ENCODE data around the gene OPRD1.
"Not testable (repeated sequence)": the region's sequence is repeated elsewhere in the genome, so short reads cannot be mapped to it uniquely, and the experiment has no call there.

The OPRD1 gene

DNA sequence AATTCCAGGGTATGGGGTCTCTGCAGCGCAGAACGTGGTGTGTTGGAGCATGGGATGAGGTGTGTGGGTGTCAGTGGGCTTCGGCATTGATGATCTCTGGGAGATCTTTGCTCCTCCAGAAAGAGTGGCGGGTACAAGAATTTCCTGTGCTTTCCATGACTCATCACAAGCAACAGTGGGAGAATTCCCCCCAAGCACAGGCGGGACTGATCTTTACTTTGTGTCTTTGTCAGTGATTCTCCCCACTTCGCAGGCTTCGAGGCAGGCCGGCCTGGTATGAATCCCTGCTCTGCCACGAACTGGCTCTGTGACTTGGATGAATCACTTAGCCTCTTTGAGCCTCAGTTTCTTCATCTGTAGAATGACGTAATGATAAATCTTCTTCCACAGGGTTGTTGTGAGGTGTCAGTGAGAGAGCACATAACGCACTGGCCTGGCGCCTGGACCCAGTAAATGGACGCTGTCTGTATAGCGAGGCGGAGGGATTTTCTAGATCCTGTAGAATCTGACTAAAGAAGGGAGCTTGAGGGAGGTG, 2.0 kb downstream of the OPRD1 start:
- Mint-ChIP-seq H3K4me3 (no peak overlapping the region), H3K27ac (no peak overlapping the region), H3K27me3 (ENCODE audit: low read depth, poor library complexity) (peaks cover 88% of the 10 kb centered on the region), H3K36me3 (ENCODE audit: low read depth) (no peaks in the 10 kb centered on the region), H3K4me1 (peaks cover 13% of the 10 kb centered on the region), H3K9me3 (peaks cover 16% of the 10 kb centered on the region)
- no peak for DNase-seq
- TF ChIP-seq, protein P1, sequence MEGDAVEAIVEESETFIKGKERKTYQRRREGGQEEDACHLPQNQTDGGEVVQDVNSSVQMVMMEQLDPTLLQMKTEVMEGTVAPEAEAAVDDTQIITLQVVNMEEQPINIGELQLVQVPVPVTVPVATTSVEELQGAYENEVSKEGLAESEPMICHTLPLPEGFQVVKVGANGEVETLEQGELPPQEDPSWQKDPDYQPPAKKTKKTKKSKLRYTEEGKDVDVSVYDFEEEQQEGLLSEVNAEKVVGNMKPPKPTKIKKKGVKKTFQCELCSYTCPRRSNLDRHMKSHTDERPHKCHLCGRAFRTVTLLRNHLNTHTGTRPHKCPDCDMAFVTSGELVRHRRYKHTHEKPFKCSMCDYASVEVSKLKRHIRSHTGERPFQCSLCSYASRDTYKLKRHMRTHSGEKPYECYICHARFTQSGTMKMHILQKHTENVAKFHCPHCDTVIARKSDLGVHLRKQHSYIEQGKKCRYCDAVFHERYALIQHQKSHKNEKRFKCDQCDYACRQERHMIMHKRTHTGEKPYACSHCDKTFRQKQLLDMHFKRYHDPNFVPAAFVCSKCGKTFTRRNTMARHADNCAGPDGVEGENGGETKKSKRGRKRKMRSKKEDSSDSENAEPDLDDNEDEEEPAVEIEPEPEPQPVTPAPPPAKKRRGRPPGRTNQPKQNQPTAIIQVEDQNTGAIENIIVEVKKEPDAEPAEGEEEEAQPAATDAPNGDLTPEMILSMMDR (IDR thresholded peaks at IDR 0.05), result no peak

DNA sequence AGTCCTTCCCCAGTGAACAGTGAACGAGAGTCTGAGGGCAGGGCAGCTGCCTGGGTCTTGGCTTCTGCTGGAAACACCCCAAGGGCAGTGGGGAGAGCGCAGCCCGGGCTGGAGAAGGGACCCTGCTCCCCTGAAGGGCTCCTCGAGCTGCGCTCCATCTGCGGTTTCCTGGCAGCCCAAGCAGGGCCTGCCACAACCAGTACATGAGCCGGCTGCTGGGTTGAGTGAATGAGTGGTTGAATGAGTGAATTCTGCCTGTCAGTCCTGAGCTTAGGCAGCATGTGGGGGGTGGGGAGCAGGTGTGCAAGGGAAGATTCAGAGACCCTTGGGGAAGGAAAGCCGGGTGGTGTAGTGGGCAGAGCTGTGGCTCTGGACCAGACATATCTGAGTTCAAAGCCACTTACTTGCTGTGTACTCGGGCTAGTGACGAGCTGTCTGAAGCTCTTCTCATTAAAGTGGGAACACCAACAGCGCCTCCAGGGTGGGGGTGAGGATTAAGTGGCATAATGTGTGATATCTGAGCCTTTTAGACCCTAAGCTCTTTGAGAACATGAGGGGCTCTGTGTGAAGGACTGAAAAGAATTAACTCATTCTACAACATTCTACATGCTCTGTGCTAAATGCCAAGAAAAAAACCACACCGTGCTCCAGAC, 3.7 kb downstream of the OPRD1 start:
- Mint-ChIP-seq H3K4me3 (no peak overlapping the region), H3K27me3 (ENCODE audit: low read depth, poor library complexity) (peaks cover 78% of the 10 kb centered on the region), H3K36me3 (ENCODE audit: low read depth) (no peaks in the 10 kb centered on the region), H3K4me1 (peaks cover 13% of the 10 kb centered on the region), H3K27ac (no peak overlapping the region), H3K9me3 (peaks cover 16% of the 10 kb centered on the region)
- TF ChIP-seq, protein P1 (IDR thresholded peaks at IDR 0.05), result no peak
- DNase-seq, result no peak

DNA sequence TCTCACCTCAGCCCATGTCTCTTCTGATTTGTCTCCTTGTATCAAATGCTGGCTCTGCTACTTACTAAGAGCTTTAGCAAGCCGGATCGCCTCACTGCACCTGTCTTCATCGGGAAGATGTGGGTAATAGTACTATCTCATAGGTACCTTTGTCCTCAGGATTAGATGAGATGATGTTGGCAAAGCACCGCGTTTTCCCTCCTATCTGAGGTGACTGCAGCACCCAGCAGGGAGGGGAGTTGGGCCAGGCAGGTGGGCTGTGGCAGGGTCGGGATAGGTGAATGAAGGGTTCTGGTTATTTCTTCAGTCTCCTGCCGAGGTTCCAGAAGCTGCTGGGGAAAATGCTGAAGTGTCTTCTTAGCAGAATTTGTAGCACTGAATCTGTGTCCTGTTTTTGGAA, 5.2 kb downstream of the OPRD1 start:
- Mint-ChIP-seq H3K27me3 (ENCODE audit: low read depth, poor library complexity) (peaks cover 74% of the 10 kb centered on the region), H3K4me3 (no peak overlapping the region), H3K9me3 (peaks cover 10% of the 10 kb centered on the region), H3K4me1 (peaks cover 13% of the 10 kb centered on the region), H3K27ac (no peak overlapping the region), H3K36me3 (ENCODE audit: low read depth) (no peaks in the 10 kb centered on the region)
- TF ChIP-seq, protein P1 (IDR thresholded peaks at IDR 0.05), result no peak
- no peak for DNase-seq

DNA sequence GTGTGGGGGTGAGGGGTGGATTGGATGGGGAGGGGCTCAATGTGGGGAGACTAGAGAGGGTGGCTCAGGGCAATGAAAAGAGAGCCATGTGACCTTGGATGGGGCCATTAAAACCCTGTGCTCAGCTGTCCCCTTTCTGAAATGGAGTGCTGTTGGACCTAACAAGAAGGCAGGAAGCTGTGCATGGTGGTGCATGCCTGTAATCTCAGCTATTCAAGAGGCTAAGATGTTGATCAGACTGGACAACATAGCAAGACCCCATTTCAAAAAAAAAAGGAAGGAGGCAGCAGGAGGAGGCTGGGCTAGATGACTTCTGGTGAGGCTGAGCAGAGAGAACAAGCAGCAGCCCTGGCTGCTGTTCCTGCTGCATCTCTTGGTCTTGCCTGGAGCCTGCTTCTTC, 7.0 kb downstream of the OPRD1 start:
- TF ChIP-seq, protein P1 (IDR thresholded peaks at IDR 0.05), result no peak
- Mint-ChIP-seq H3K36me3 (ENCODE audit: low read depth) (no peaks in the 10 kb centered on the region), H3K4me3 (no peak overlapping the region), H3K4me1 (peaks cover 18% of the 10 kb centered on the region), H3K27me3 (ENCODE audit: low read depth, poor library complexity) (peaks cover 56% of the 10 kb centered on the region), H3K9me3 (no peaks in the 10 kb centered on the region), H3K27ac (no peak overlapping the region)
- no peak for DNase-seq

DNA sequence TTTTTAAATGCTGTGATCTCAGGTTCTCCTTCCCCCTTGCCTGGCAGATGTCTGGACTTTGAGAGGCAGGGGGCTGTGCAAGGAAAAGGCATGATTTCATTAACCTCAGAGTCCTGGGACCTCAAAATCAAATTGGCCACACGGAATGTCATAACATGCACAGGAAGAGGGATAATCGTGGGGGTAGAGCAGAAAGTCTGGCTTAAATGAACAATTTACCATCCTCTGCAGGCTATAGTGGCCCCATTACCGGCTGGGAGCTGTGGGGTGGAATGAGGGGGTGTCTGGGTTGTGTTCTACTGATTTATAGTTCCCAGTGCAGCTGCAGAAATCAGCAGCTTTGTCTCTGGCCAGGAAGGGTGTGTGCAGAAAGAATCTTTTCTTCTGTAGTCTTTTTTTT, 10.8 kb downstream of the OPRD1 start:
- Mint-ChIP-seq H3K9me3 (no peaks in the 10 kb centered on the region), H3K27me3 (ENCODE audit: low read depth, poor library complexity) (peaks cover 32% of the 10 kb centered on the region), H3K36me3 (ENCODE audit: low read depth) (no peaks in the 10 kb centered on the region), H3K27ac (peak overlapping the region; percentile 88), H3K4me1 (peaks cover 6% of the 10 kb centered on the region), H3K4me3 (no peak overlapping the region)
- DNase-seq, result no peak
- TF ChIP-seq, protein P1 (IDR thresholded peaks at IDR 0.05), result no peak

DNA sequence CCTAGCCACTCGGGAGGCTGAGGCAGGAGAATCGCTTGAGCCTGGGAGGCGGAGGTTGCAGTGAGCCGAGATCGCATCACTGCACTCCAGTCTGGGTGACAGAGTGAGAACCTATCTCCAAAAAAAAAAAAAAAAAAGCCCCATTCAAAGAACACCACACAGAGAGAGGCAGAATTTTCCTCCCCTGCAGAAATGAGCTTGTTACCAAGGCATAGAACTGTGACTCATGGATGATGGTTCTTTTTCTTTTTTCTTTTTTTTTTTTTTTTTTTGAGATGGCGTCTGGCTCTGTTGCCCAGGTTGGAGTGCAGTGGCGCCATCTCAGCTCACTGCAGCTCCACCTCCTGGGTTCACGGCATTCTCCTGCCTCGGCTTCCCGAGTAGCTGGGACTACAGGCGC, 12.1 kb downstream of the OPRD1 start:
- not testable (repeated sequence) for DNase-seq; H3K27ac Mint-ChIP-seq; H3K9me3 Mint-ChIP-seq; H3K4me3 Mint-ChIP-seq; H3K36me3 Mint-ChIP-seq (ENCODE audit: low read depth); H3K4me1 Mint-ChIP-seq
- peaks cover 30% of the 10 kb centered on the region for H3K27me3 Mint-ChIP-seq (ENCODE audit: low read depth, poor library complexity)

DNA sequence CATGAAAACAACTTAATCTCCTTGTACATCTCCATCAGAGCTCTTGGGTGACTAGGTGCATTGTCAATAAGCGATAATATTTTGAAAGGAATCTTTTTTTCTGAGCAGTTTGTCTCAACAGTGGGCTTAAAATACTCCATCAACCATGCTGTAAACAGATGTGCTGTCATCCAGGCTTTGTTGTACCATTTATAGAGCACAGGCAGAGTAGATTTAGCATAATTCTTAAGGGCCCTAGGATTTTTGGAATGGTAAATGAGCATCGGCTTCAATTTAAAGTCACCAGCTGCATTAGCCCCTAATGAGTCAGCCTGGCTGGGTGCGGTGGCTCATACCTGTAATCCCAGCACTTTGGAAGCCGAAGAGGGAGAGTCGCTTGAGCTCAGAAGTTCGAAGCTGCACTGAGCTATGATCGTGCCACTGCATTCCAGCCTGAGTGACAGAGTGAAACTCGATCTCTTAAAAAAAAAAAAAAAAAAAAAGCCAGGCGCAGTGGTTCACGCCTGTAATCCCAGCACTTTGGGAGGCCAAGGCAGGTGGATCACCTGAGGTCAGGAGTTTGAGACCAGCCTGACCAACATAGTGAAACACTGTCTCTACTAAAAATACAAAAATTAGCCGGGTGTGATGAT, 16.4 kb downstream of the OPRD1 start:
- H3K27ac Mint-ChIP-seq; H3K4me1 Mint-ChIP-seq; H3K36me3 Mint-ChIP-seq (ENCODE audit: low read depth); H3K9me3 Mint-ChIP-seq; H3K4me3 Mint-ChIP-seq; DNase-seq: not testable (repeated sequence)
- peaks cover 21% of the 10 kb centered on the region for H3K27me3 Mint-ChIP-seq (ENCODE audit: low read depth, poor library complexity)
